ENCODE results near the gene MINDY4. TPM values are rescaled to one million over a fixed set of nuclear protein-coding genes. Genes with fewer than 3 reads are reported as not detected.

The MINDY4 gene
- total and polyA plus RNA-seq, 2 of the 8 experiments (the other 6 are each of a cell fraction or from before 2014, with no cell fraction given): 1.3 to 3.6 TPM

GRCh38 chr7:30741289-30741688 lies 29.9 kb upstream of the MINDY4 start:
- Histone ChIP-seq H3K36me3 (ENCODE audit: control insufficient read depth in 2 of 4, insufficient read depth in 4 of 4, low read length in 3 of 4) (no peaks in the 10 kb centered on the region), H2AK5ac (ENCODE audit: low read depth, low read length) (no peak overlapping the region), H2BK20ac (ENCODE audit: low read length) (no peak overlapping the region), H4K5ac (ENCODE audit: insufficient read length, low read depth, low read length) (no peak overlapping the region), H2AFZ (ENCODE audit: low read length) (no peak overlapping the region), H2BK12ac (ENCODE audit: low read depth, low read length) (no peak overlapping the region), H2BK15ac (ENCODE audit: low read length) (no peak overlapping the region), H3K27me3 (replicated peaks in 1 of 4; ENCODE audit: control insufficient read depth in 3 of 4, extremely low read depth in 1 of 4, insufficient read depth in 3 of 4, low read length in 3 of 4) (no peaks in the 10 kb centered on the region), H2BK120ac (replicated peaks; ENCODE audit: low read depth, low read length) (no peak overlapping the region), H3K23me2 (ENCODE audit: low read depth, low read length) (no peaks in the 10 kb centered on the region), H3K4me3 (ENCODE audit: extremely low read depth in 1 of 4, insufficient read depth in 2 of 4, low read depth in 3 of 4, low read length in 4 of 4) (no peak overlapping the region), H3K4me1 (replicated peaks in 1 of 4; ENCODE audit: control insufficient read depth in 3 of 4, insufficient read depth in 4 of 4, low read length in 3 of 4) (no peaks in the 10 kb centered on the region; a peak in 1 of 7 replicates), H3K56ac (replicated peaks; ENCODE audit: insufficient read length, low read depth, low read length) (no peak overlapping the region), H3K18ac (ENCODE audit: extremely low read depth, low read length) (no peak overlapping the region), H4K91ac (replicated peaks; ENCODE audit: insufficient read length, low read length) (no peak overlapping the region), H3K4me2 (ENCODE audit: insufficient read depth in 1 of 2, low read depth in 2 of 2, low read length in 2 of 2) (no peak overlapping the region), H3K9ac (replicated peaks in 1 of 4; ENCODE audit: extremely low read depth in 1 of 4, low read depth in 3 of 4, low read length in 3 of 4) (no peak overlapping the region), H3K9me3 (ENCODE audit: insufficient read depth in 2 of 2, low read depth in 1 of 2, low read length in 1 of 2) (no peaks in the 10 kb centered on the region), H2BK5ac (ENCODE audit: low read depth, low read length) (no peak overlapping the region), H3K23ac (ENCODE audit: insufficient read length) (no peak overlapping the region), H4K20me1 (replicated peaks in 1 of 2; ENCODE audit: control insufficient read depth in 1 of 2, insufficient read depth in 2 of 2, low read length in 2 of 2) (no peaks in the 10 kb centered on the region), H3K79me1 (ENCODE audit: low read depth, low read length) (no peaks in the 10 kb centered on the region), H3K4ac (replicated peaks; ENCODE audit: insufficient read length, low read depth, low read length) (no peak overlapping the region), H3K14ac (ENCODE audit: insufficient read length) (no peak overlapping the region), H3K27ac (ENCODE audit: low read depth, low read length) (no peak overlapping the region), H4K8ac (ENCODE audit: extremely low read depth, insufficient read depth, low read length) (no peak overlapping the region), H3K79me2 (ENCODE audit: control insufficient read depth in 1 of 2, insufficient read depth in 2 of 2, low read length in 2 of 2) (no peaks in the 10 kb centered on the region)
- DNase-seq (ENCODE audit: low read depth in 1 of 2, low spot score in 2 of 2): no peak
- ChIA-PET POLR2A (ENCODE audit: partially characterized antibody) (interaction anchor here (1.4 kb wide), 1 partner anchor 116 kb away, joined by 3 read pairs; no protein-coding TSS in a partner anchor), CTCF (ENCODE audit: partially characterized antibody) (interaction anchor here (0.6 to 9.5 kb wide), 30 partner anchors 9 to 261 kb away, joined by 3 to 162 read pairs (median 14); partner anchors contain the start of gene INMT)
- FAIRE-seq: no peak
- TF ChIP-seq BRCA1 (IDR thresholded peaks at IDR 0.05; ENCODE audit: low read depth, low read length) (no peak), CHD2 (IDR thresholded peaks at IDR 0.05; ENCODE audit: low read length) (no peak), POLR2AphosphoS5 (IDR thresholded peaks at IDR 0.05; ENCODE audit: low read depth, low read length) (no peak), KDM1A (IDR thresholded peaks at IDR 0.05; ENCODE audit: borderline replicate concordance, low read length) (no peak), POU5F1 (IDR thresholded peaks at IDR 0.05; ENCODE audit: low read depth, low read length) (no peak)
- 93% methylated on average over 8 of the region's 8 CpGs; no CpG with 5 or more reads in 1 of the 2 experiments for WGBS, 2 experiments (ENCODE audit: extremely low coverage in 1 of 2, insufficient coverage in 1 of 2, insufficient read length in 1 of 2, insufficient replicate concordance in 2 of 2, low coverage in 1 of 2, low lambda C conversion rate in 2 of 2, missing lambda C conversion rate in 1 of 2)

All from H1 (cell line).